IMR-90 (cell line): ENCODE data around the gene BNIP2. TPM values are rescaled to one million over a fixed set of nuclear protein-coding genes. Genes with fewer than 3 reads are reported as not detected.

Experiments used
- ATAC-seq: fragments of 200-7000 bp; cut with Tn5 transposase; 2 replicates; pipeline ENCODE4 v1.9.1; 2020; ENCODE audit warnings: low read depth, mild to moderate bottlenecking, moderate library complexity
- BruUV-seq: library from RNA; stranded (reverse); fragments of 400-500 nt; replicated peaks from 2 replicates; lab custom pipeline; 2021; lab: Mats Ljungman, UMichigan
- CTCF ChIA-PET: fragments of 300-600 bp; formaldehyde crosslinking; extraction: SDS; loops from one replicate; lab custom pipeline; 2021; ENCODE audit warnings: antibody characterized with exemption; lab: Yijun Ruan, JAX
- POLR2A ChIA-PET: fragments of 300-600 bp; sonication (Branson Sonifier 250); formaldehyde crosslinking; loops from one replicate; lab custom pipeline; 2022; ENCODE audit warnings: antibody characterized with exemption; ENCODE audit not compliant: unreplicated experiment; lab: Charles Lee
- DNase-seq: peaks from one replicate; pipeline ENCODE4 v3.0.0; 2013
- H2AFZ ChIP-seq: replicated peaks from 2 replicates; pipeline ENCODE3; 2013; ENCODE audit warnings: low read length, mild to moderate bottlenecking; ENCODE audit not compliant: poor library complexity
- H2AK5ac ChIP-seq: 2 replicates; pipeline ENCODE4 v1.6.1; 2013; ENCODE audit warnings: low read depth, low read length, inconsistent platforms
- H2AK9ac ChIP-seq: replicated peaks from 2 replicates; pipeline ENCODE3; 2013; ENCODE audit warnings: mild to moderate bottlenecking, low read depth, low read length, moderate library complexity; ENCODE audit not compliant: poor library complexity
- H2BK120ac ChIP-seq: 2 replicates; pipeline ENCODE4 v1.6.1; 2013; ENCODE audit warnings: low read depth, low read length, inconsistent platforms
- H2BK15ac ChIP-seq: 3 replicates; pipeline ENCODE4 v1.6.1; 2013; ENCODE audit warnings: low read depth, low read length, inconsistent platforms
- H2BK20ac ChIP-seq: 2 replicates; pipeline ENCODE4 v1.6.1; 2013; ENCODE audit warnings: low read depth, mild to moderate bottlenecking, inconsistent platforms, low read length, moderate library complexity
- H2BK5ac ChIP-seq: 2 replicates; pipeline ENCODE4 v1.6.1; 2013; ENCODE audit warnings: mild to moderate bottlenecking, low read depth, low read length, inconsistent platforms; ENCODE audit not compliant: poor library complexity, severe bottlenecking
- H3K14ac ChIP-seq: replicated peaks from 2 replicates; pipeline ENCODE4 v1.6.1; 2013; ENCODE audit warnings: low read depth, low read length, inconsistent platforms
- H3K18ac ChIP-seq: 2 replicates; pipeline ENCODE4 v1.6.1; 2013; ENCODE audit warnings: low read depth, low read length, control low read depth
- H3K23ac ChIP-seq: 2 replicates; pipeline ENCODE4 v1.6.1; 2013; ENCODE audit warnings: low read depth, low read length, inconsistent platforms
- H3K27ac ChIP-seq: 2 replicates; pipeline ENCODE4 v1.5.1; 2013; ENCODE audit warnings: mild to moderate bottlenecking, control low read depth, low read length; ENCODE audit not compliant: insufficient read depth
- H3K27me3 ChIP-seq: 2 replicates; pipeline ENCODE4 v1.6.1; 2013; ENCODE audit warnings: low read length; ENCODE audit not compliant: control insufficient read depth, insufficient read depth
- H3K36me3 ChIP-seq: 2 replicates; pipeline ENCODE4 v1.6.1; 2013; ENCODE audit warnings: low read length, mixed read lengths; ENCODE audit not compliant: control insufficient read depth, insufficient read depth
- H3K4ac ChIP-seq: 2 replicates; pipeline ENCODE4 v1.6.1; 2013; ENCODE audit warnings: low read depth, low read length, inconsistent platforms
- H3K4me1 ChIP-seq: 2 replicates; pipeline ENCODE4 v1.6.1; 2013; ENCODE audit warnings: low read length, mixed read lengths; ENCODE audit not compliant: control insufficient read depth, insufficient read depth
- H3K4me2 ChIP-seq: 2 replicates; pipeline ENCODE4 v1.6.1; 2013; ENCODE audit warnings: low read depth, mild to moderate bottlenecking, control low read depth, low read length, moderate library complexity
- H3K4me3 ChIP-seq: 2 replicates; pipeline ENCODE4 v1.5.1; 2013; ENCODE audit warnings: low read depth, mild to moderate bottlenecking, control low read depth, low read length, moderate library complexity; ENCODE audit not compliant: insufficient read depth
- H3K56ac ChIP-seq: 2 replicates; pipeline ENCODE4 v1.6.1; 2013; ENCODE audit warnings: low read length, inconsistent platforms; ENCODE audit not compliant: insufficient read depth; ENCODE audit errors: extremely low read depth
- H3K79me1 ChIP-seq, 2 experiments: 2 replicates each; pipeline ENCODE4 v1.6.1; 2013; ENCODE audit warnings: low read length in 2 of 2, inconsistent platforms in 1 of 2, low read depth in 1 of 2
- H3K9ac ChIP-seq: 2 replicates; pipeline ENCODE4 v1.6.1; 2013; ENCODE audit warnings: low read depth, low read length, control low read depth
- H3K9me1 ChIP-seq: 2 replicates; pipeline ENCODE4 v1.6.1; 2013; ENCODE audit warnings: low read length, inconsistent platforms; ENCODE audit not compliant: insufficient read depth
- H3K9me3 ChIP-seq: 2 replicates; pipeline ENCODE4 v1.6.1; 2013; ENCODE audit warnings: low read length; ENCODE audit not compliant: control insufficient read depth, insufficient read depth
- H4K20me1 ChIP-seq: 2 replicates; pipeline ENCODE4 v1.6.1; 2013; ENCODE audit warnings: low read length, inconsistent platforms; ENCODE audit not compliant: insufficient read depth
- H4K5ac ChIP-seq: 2 replicates; pipeline ENCODE4 v1.6.1; 2013; ENCODE audit warnings: mild to moderate bottlenecking, low read depth, low read length, control low read depth
- H4K8ac ChIP-seq, 2 experiments: 2 replicates each; pipeline ENCODE4 v1.6.1; 2013; ENCODE audit warnings: low read depth in 2 of 2, low read length in 2 of 2, control low read depth in 1 of 2, inconsistent platforms in 1 of 2
- H4K91ac ChIP-seq: 2 replicates; pipeline ENCODE4 v1.6.1; 2013; ENCODE audit warnings: low read depth, low read length, inconsistent platforms; ENCODE audit not compliant: insufficient read depth
- BHLHE40 ChIP-seq: fragments of 150-350 bp; IDR thresholded peaks from 2 replicates; pipeline ENCODE4 v1.6.1; 2016; ENCODE audit warnings: mild to moderate bottlenecking, low read depth, low read length
- CEBPB ChIP-seq: IDR thresholded peaks from 2 replicates; pipeline ENCODE4 v1.6.1; 2012; ENCODE audit warnings: low read depth, low read length, improper control_type of control experiment
- CHD1 ChIP-seq: IDR thresholded peaks from 2 replicates; pipeline ENCODE4 v1.6.1; 2012; ENCODE audit warnings: low read depth, low read length, improper control_type of control experiment
- MAFK ChIP-seq: IDR thresholded peaks from 2 replicates; pipeline ENCODE4 v1.6.1; 2012; ENCODE audit warnings: low read depth, low read length, improper control_type of control experiment
- MAZ ChIP-seq: IDR thresholded peaks from 2 replicates; pipeline ENCODE4 v1.6.1; 2012; ENCODE audit warnings: low read depth, mild to moderate bottlenecking, low read length, improper control_type of control experiment, moderate library complexity, borderline replicate concordance
- MXI1 ChIP-seq: IDR thresholded peaks from 2 replicates; pipeline ENCODE4 v1.6.1; 2012; ENCODE audit warnings: low read depth, mild to moderate bottlenecking, low read length, moderate library complexity, borderline replicate concordance
- NFE2L2 ChIP-seq: fragments of 150-350 bp; IDR thresholded peaks from 2 replicates; pipeline ENCODE4 v1.6.1; 2016; ENCODE audit warnings: low read depth, mild to moderate bottlenecking, low read length
- POLR2A ChIP-seq: IDR thresholded peaks from 2 replicates; pipeline ENCODE4 v1.6.1; 2012; ENCODE audit warnings: mild to moderate bottlenecking, low read depth, low read length
- RAD21 ChIP-seq: IDR thresholded peaks from 2 replicates; pipeline ENCODE4 v1.6.1; 2012; ENCODE audit warnings: low read length, improper control_type of control experiment
- RCOR1 ChIP-seq: IDR thresholded peaks from 2 replicates; pipeline ENCODE4 v1.6.1; 2012; ENCODE audit warnings: mild to moderate bottlenecking, low read length, improper control_type of control experiment; ENCODE audit not compliant: insufficient replicate concordance
- RFX5 ChIP-seq: IDR thresholded peaks from 2 replicates; pipeline ENCODE4 v1.8.0; 2012; ENCODE audit warnings: low read depth, mild to moderate bottlenecking, low read length, moderate library complexity
- SMC3 ChIP-seq: fragments of 150-350 bp; IDR thresholded peaks from 2 replicates; pipeline ENCODE4 v1.6.1; 2016; ENCODE audit warnings: low read depth, mild to moderate bottlenecking, antibody characterized with exemption, low read length, moderate library complexity
- WGBS, 2 experiments: methylation state at CpG; one replicate each; pipeline versions ENCODE4 v1.1.5 to v1.1.7; 2013; ENCODE audit warnings: missing lambda C conversion rate in 2 of 2; ENCODE audit not compliant: insufficient read length in 1 of 2; ENCODE audit errors: extremely low coverage in 2 of 2; 5-methylcytosine and 5-hydroxymethylcytosine counted together
- dilution Hi-C: fragments of 300-500 bp; cut with HindIII; formaldehyde crosslinking; loops from one replicate; pipeline ENCODE4 v1.14.3; 2018; ENCODE audit warnings: low sequenced_read_pairs; ENCODE audit not compliant: unreplicated experiment
- in situ Hi-C: fragments of 300-500 bp; cut with MboI; formaldehyde crosslinking; loops from 3 replicates; pipeline ENCODE4 v1.14.3; 2019; ENCODE audit warnings: low sequenced_read_pairs, inconsistent platforms, mixed read lengths
- intact Hi-C: fragments of 100-400 bp; cut with micrococcal nuclease; formaldehyde crosslinking; loops from 2 replicates; pipeline ENCODE4 v1.10.0; 2022
- polyA plus RNA-seq, 3 experiments: library from polyadenylated mRNA; depleted of rRNA; stranded (reverse); fragments of >200 nt; gene quantifications; 2 replicates each; pipeline ENCODE4 v1.2.3, GENCODE V29; 2012; ENCODE audit warnings: low replicate concordance in 1 of 3
- total RNA-seq: library from RNA; depleted of rRNA; stranded (reverse); fragments of >200 nt; gene quantifications from 2 replicates; pipeline ENCODE4 v1.2.3, GENCODE V29; 2012
- TF ChIP-seq, protein P1 (sequence below): fragments of 150-350 bp; IDR thresholded peaks from 2 replicates; pipeline ENCODE4 v1.6.1; 2017; ENCODE audit warnings: mild to moderate bottlenecking, antibody characterized with exemption, low read length, low read depth
- TF ChIP-seq, protein P2 (sequence below): conservative IDR thresholded peaks from 2 replicates; pipeline ENCODE4 v1.5.1; 2012; ENCODE audit warnings: mild to moderate bottlenecking, low read depth, low read length, improper control_type of control experiment

BNIP2 gene
- total and polyA plus RNA-seq, 2 of the 4 experiments (the other 2 are of a cell fraction): 36.9 to 47.3 TPM

DNA sequence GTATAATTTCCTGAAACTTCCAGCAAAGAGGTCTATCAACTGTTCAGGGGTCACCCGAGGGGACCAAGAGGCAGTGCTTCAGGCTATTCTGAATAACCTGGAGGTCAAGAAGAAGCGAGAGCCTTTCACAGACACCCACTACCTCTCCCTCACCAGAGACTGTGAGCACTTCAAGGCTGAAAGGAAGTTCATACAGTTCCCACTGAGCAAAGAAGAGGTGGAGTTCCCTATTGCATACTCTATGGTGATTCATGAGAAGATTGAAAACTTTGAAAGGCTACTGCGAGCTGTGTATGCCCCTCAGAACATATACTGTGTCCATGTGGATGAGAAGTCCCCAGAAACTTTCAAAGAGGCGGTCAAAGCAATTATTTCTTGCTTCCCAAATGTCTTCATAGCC is 70.7 kb downstream of the BNIP2 start:
- TF ChIP-seq SMC3: no peak
- TF ChIP-seq BHLHE40: no peak
- TF ChIP-seq CEBPB: no peak
- TF ChIP-seq RCOR1: no peak
- TF ChIP-seq RAD21: no peak
- no peak for TF ChIP-seq POLR2A
- TF ChIP-seq, protein P1, sequence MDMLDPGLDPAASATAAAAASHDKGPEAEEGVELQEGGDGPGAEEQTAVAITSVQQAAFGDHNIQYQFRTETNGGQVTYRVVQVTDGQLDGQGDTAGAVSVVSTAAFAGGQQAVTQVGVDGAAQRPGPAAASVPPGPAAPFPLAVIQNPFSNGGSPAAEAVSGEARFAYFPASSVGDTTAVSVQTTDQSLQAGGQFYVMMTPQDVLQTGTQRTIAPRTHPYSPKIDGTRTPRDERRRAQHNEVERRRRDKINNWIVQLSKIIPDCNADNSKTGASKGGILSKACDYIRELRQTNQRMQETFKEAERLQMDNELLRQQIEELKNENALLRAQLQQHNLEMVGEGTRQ: no peak
- TF ChIP-seq MAZ: no peak
- no peak for TF ChIP-seq RFX5
- no peak for TF ChIP-seq MXI1
- TF ChIP-seq CHD1: no peak
- TF ChIP-seq, protein P2, sequence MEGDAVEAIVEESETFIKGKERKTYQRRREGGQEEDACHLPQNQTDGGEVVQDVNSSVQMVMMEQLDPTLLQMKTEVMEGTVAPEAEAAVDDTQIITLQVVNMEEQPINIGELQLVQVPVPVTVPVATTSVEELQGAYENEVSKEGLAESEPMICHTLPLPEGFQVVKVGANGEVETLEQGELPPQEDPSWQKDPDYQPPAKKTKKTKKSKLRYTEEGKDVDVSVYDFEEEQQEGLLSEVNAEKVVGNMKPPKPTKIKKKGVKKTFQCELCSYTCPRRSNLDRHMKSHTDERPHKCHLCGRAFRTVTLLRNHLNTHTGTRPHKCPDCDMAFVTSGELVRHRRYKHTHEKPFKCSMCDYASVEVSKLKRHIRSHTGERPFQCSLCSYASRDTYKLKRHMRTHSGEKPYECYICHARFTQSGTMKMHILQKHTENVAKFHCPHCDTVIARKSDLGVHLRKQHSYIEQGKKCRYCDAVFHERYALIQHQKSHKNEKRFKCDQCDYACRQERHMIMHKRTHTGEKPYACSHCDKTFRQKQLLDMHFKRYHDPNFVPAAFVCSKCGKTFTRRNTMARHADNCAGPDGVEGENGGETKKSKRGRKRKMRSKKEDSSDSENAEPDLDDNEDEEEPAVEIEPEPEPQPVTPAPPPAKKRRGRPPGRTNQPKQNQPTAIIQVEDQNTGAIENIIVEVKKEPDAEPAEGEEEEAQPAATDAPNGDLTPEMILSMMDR: no peak
- no peak for TF ChIP-seq NFE2L2
- no peak for TF ChIP-seq MAFK
- Histone ChIP-seq H3K4ac (no peak overlapping the region), H4K8ac (no peak overlapping the region), H4K5ac (no peak overlapping the region), H3K36me3 (no peaks in the 10 kb centered on the region), H3K18ac (no peak overlapping the region), H3K4me1 (no peaks in the 10 kb centered on the region), H3K27ac (no peak overlapping the region), H2BK120ac (no peak overlapping the region), H3K9me3 (no peaks in the 10 kb centered on the region), H2BK20ac (no peak overlapping the region), H4K20me1 (no peaks in the 10 kb centered on the region), H2AFZ (no peak overlapping the region), H2AK9ac (no peak overlapping the region), H3K56ac (no peak overlapping the region), H3K79me1 (no peaks in the 10 kb centered on the region), H3K23ac (no peak overlapping the region), H2BK15ac (no peak overlapping the region), H3K9ac (no peak overlapping the region), H3K9me1 (no peaks in the 10 kb centered on the region), H3K4me3 (no peak overlapping the region), H3K27me3 (peaks cover 17% of the 10 kb centered on the region), H2AK5ac (no peak overlapping the region), H2BK5ac (no peak overlapping the region), H3K4me2 (no peak overlapping the region), H3K14ac (no peak overlapping the region), H4K91ac (no peak overlapping the region)
- no peak for ATAC-seq
- dilution Hi-C loops (no loop called here), in situ Hi-C loops (no loop called here), intact Hi-C loops (no loop called here)
- ChIA-PET POLR2A (no interaction called here), CTCF (no interaction called here)
- no CpG with 5 or more reads among the region's 4 CpGs for WGBS, 2 experiments
- no peak for DNase-seq
- no TSS peak for BruUV-seq
